ENCODE measurements around the gene MEA1.
A peak's percentile ranks its signal among the peaks of the same experiment; 100 is the strongest.

MEA1 gene

GRCh38 chr6:43013843-43014433 lies at the start of gene MEA1, which contains the start of gene KLHDC3:
Gene MEA1, minus strand, starts transcription at chr6:43013946. Its CDS starts 133 bp downstream, at chr6:43013813.
Gene KLHDC3, plus strand, starts transcription at chr6:43014249. Its CDS starts 2,944 bp downstream, at chr6:43017193.
- peak within 1 kb of the TSS; percentile 80 for H3K27ac ChIP-seq
- peaks cover 72% of the 10 kb centered on the region for H3K36me3 ChIP-seq
- no peaks in the 10 kb centered on the region for H3K27me3 ChIP-seq (ENCODE audit: insufficient read depth, low read depth, severe bottlenecking)
- TF ChIP-seq CTCF (IDR thresholded peaks at IDR 0.05; ENCODE audit: low read depth, low read length), result no peak
- no peaks in the 10 kb centered on the region for H3K9me3 ChIP-seq (ENCODE audit: severe bottlenecking)
- DNase-seq, result peak; percentile 100
- peak within 1 kb of the TSS; percentile 82 for H3K4me3 ChIP-seq (ENCODE audit: low read depth, low read length)

GRCh38 chr6:43062818-43063217 lies 49.1 kb upstream of the MEA1 start:
- H3K4me3 ChIP-seq (ENCODE audit: low read depth, low read length), result no peak overlapping the region
- no peaks in the 10 kb centered on the region for H3K27me3 ChIP-seq (ENCODE audit: insufficient read depth, low read depth, severe bottlenecking)
- peaks cover 31% of the 10 kb centered on the region for H3K36me3 ChIP-seq
- DNase-seq, result no peak
- no peaks in the 10 kb centered on the region for H3K9me3 ChIP-seq (ENCODE audit: severe bottlenecking)
- H3K27ac ChIP-seq, result no peak overlapping the region
- TF ChIP-seq CTCF (IDR thresholded peaks at IDR 0.05; ENCODE audit: low read depth, low read length), result no peak

GRCh38 chr6:43061861-43062260 lies 48.1 kb upstream of the MEA1 start:
- no peak for DNase-seq

GRCh38 chr6:43060755-43061633 lies 47.2 kb upstream of the MEA1 start:
- DNase-seq, result no peak
- Histone ChIP-seq H3K27ac (peak overlapping the region; percentile 90; the same call in 1 of the 2 replicates), H3K4me3 (ENCODE audit: low read depth, low read length) (no peak overlapping the region), H3K36me3 (peaks cover 45% of the 10 kb centered on the region), H3K9me3 (ENCODE audit: severe bottlenecking) (no peaks in the 10 kb centered on the region), H3K27me3 (ENCODE audit: insufficient read depth, low read depth, severe bottlenecking) (no peaks in the 10 kb centered on the region)
- TF ChIP-seq CTCF (IDR thresholded peaks at IDR 0.05; ENCODE audit: low read depth, low read length), result no peak

More at GRCh38 chr6:43061861-43062260, 48.1 kb upstream of the MEA1 start:
- Histone ChIP-seq H3K4me3 (ENCODE audit: low read depth, low read length) (no peak overlapping the region), H3K36me3 (peaks cover 38% of the 10 kb centered on the region), H3K27ac (no peak overlapping the region), H3K27me3 (ENCODE audit: insufficient read depth, low read depth, severe bottlenecking) (no peaks in the 10 kb centered on the region), H3K9me3 (ENCODE audit: severe bottlenecking) (no peaks in the 10 kb centered on the region)
- no peak for TF ChIP-seq CTCF (IDR thresholded peaks at IDR 0.05; ENCODE audit: low read depth, low read length)

- no peaks in the 10 kb centered on the region for H3K9me3 ChIP-seq (ENCODE audit: severe bottlenecking)
- TF ChIP-seq CTCF (IDR thresholded peaks at IDR 0.05; ENCODE audit: low read depth, low read length), result no peak
- H3K27me3 ChIP-seq (ENCODE audit: insufficient read depth, low read depth, severe bottlenecking), result no peaks in the 10 kb centered on the region
- H3K27ac ChIP-seq, result peak overlapping the region; percentile 90
- H3K4me3 ChIP-seq (ENCODE audit: low read depth, low read length), result peak overlapping the region; percentile 98
- peaks cover 45% of the 10 kb centered on the region for H3K36me3 ChIP-seq
- peak; percentile 62 for DNase-seq
Measured at GRCh38 chr6:43060034-43060754, 46.4 kb upstream of the MEA1 start.
